SK-N-MC (cell line): ENCODE results near the gene DDX41.

ENCODE experiments used
- EZH2 ChIP-seq: fragments of 200-600 bp; sonication (generic); IDR thresholded peaks from one replicate; pipeline ENCODE4 v1.6.1; 2017; ENCODE audit warnings: antibody characterized with exemption
- FOXP2 ChIP-seq: optimal IDR thresholded peaks from 2 replicates; pipeline ENCODE3; 2011; ENCODE audit warnings: mild to moderate bottlenecking, moderate library complexity; ENCODE audit not compliant: insufficient read depth; ENCODE audit errors: extremely low read length, control extremely low read depth
- POLR2AphosphoS5 ChIP-seq: IDR thresholded peaks from 2 replicates; pipeline ENCODE4 v1.6.1; 2012; ENCODE audit warnings: mild to moderate bottlenecking, low read depth, low read length, borderline replicate concordance

DNA sequence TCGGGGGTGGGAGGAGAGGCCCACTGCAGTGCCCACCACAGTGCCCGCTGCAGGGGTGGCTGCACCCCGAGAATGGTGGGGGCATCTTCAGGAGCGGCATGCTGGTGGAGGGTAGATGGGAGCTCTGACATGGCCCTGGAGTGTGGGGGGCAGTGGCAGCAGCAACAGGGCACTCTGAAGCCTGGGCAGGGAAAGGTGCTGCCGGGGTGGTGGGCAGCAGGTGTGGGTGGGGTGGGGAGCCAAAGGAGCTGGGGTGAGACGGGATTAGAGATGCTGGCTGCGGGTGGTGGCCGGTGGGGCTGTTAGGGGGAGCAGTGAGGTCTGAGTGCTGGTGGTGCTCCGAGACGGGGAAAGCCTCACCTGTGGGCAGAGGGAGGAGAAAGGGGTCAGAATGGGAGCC, 19.6 kb upstream of the DDX41 start:
- TF ChIP-seq POLR2AphosphoS5, result no peak
- TF ChIP-seq EZH2, result no peak
- no peak for TF ChIP-seq FOXP2
